IMR-90 (cell line): ENCODE results near the gene RND3. TPM values are rescaled to one million over a fixed set of nuclear protein-coding genes. Genes with fewer than 3 reads are reported as not detected.

Source experiments
- ATAC-seq: fragments of 200-7000 bp; cut with Tn5 transposase; 2 replicates; pipeline ENCODE4 v1.9.1; 2020; ENCODE audit warnings: low read depth, mild to moderate bottlenecking, moderate library complexity
- BruUV-seq: library from RNA; stranded (reverse); fragments of 400-500 nt; replicated peaks from 2 replicates; lab custom pipeline; 2021; lab: Mats Ljungman, UMichigan
- CTCF ChIA-PET: fragments of 300-600 bp; formaldehyde crosslinking; extraction: SDS; loops from one replicate; lab custom pipeline; 2021; ENCODE audit warnings: antibody characterized with exemption; lab: Yijun Ruan, JAX
- POLR2A ChIA-PET: fragments of 300-600 bp; sonication (Branson Sonifier 250); formaldehyde crosslinking; loops from one replicate; lab custom pipeline; 2022; ENCODE audit warnings: antibody characterized with exemption; ENCODE audit not compliant: unreplicated experiment; lab: Charles Lee
- DNase-seq: peaks from one replicate; pipeline ENCODE4 v3.0.0; 2013
- H2AFZ ChIP-seq: replicated peaks from 2 replicates; pipeline ENCODE3; 2013; ENCODE audit warnings: low read length, mild to moderate bottlenecking; ENCODE audit not compliant: poor library complexity
- H2AK5ac ChIP-seq: 2 replicates; pipeline ENCODE4 v1.6.1; 2013; ENCODE audit warnings: low read depth, low read length, inconsistent platforms
- H2AK9ac ChIP-seq: replicated peaks from 2 replicates; pipeline ENCODE3; 2013; ENCODE audit warnings: mild to moderate bottlenecking, low read depth, low read length, moderate library complexity; ENCODE audit not compliant: poor library complexity
- H2BK120ac ChIP-seq: 2 replicates; pipeline ENCODE4 v1.6.1; 2013; ENCODE audit warnings: low read depth, low read length, inconsistent platforms
- H2BK15ac ChIP-seq: 3 replicates; pipeline ENCODE4 v1.6.1; 2013; ENCODE audit warnings: low read depth, low read length, inconsistent platforms
- H2BK20ac ChIP-seq: 2 replicates; pipeline ENCODE4 v1.6.1; 2013; ENCODE audit warnings: low read depth, mild to moderate bottlenecking, inconsistent platforms, low read length, moderate library complexity
- H2BK5ac ChIP-seq: 2 replicates; pipeline ENCODE4 v1.6.1; 2013; ENCODE audit warnings: mild to moderate bottlenecking, low read depth, low read length, inconsistent platforms; ENCODE audit not compliant: poor library complexity, severe bottlenecking
- H3K14ac ChIP-seq: replicated peaks from 2 replicates; pipeline ENCODE4 v1.6.1; 2013; ENCODE audit warnings: low read depth, low read length, inconsistent platforms
- H3K18ac ChIP-seq: 2 replicates; pipeline ENCODE4 v1.6.1; 2013; ENCODE audit warnings: low read depth, low read length, control low read depth
- H3K23ac ChIP-seq: 2 replicates; pipeline ENCODE4 v1.6.1; 2013; ENCODE audit warnings: low read depth, low read length, inconsistent platforms
- H3K27ac ChIP-seq: 2 replicates; pipeline ENCODE4 v1.5.1; 2013; ENCODE audit warnings: mild to moderate bottlenecking, control low read depth, low read length; ENCODE audit not compliant: insufficient read depth
- H3K27me3 ChIP-seq: 2 replicates; pipeline ENCODE4 v1.6.1; 2013; ENCODE audit warnings: low read length; ENCODE audit not compliant: control insufficient read depth, insufficient read depth
- H3K36me3 ChIP-seq: 2 replicates; pipeline ENCODE4 v1.6.1; 2013; ENCODE audit warnings: low read length, mixed read lengths; ENCODE audit not compliant: control insufficient read depth, insufficient read depth
- H3K4ac ChIP-seq: 2 replicates; pipeline ENCODE4 v1.6.1; 2013; ENCODE audit warnings: low read depth, low read length, inconsistent platforms
- H3K4me1 ChIP-seq: 2 replicates; pipeline ENCODE4 v1.6.1; 2013; ENCODE audit warnings: low read length, mixed read lengths; ENCODE audit not compliant: control insufficient read depth, insufficient read depth
- H3K4me2 ChIP-seq: 2 replicates; pipeline ENCODE4 v1.6.1; 2013; ENCODE audit warnings: low read depth, mild to moderate bottlenecking, control low read depth, low read length, moderate library complexity
- H3K4me3 ChIP-seq: 2 replicates; pipeline ENCODE4 v1.5.1; 2013; ENCODE audit warnings: low read depth, mild to moderate bottlenecking, control low read depth, low read length, moderate library complexity; ENCODE audit not compliant: insufficient read depth
- H3K56ac ChIP-seq: 2 replicates; pipeline ENCODE4 v1.6.1; 2013; ENCODE audit warnings: low read length, inconsistent platforms; ENCODE audit not compliant: insufficient read depth; ENCODE audit errors: extremely low read depth
- H3K79me1 ChIP-seq, 2 experiments: 2 replicates each; pipeline ENCODE4 v1.6.1; 2013; ENCODE audit warnings: low read length in 2 of 2, inconsistent platforms in 1 of 2, low read depth in 1 of 2
- H3K9ac ChIP-seq: 2 replicates; pipeline ENCODE4 v1.6.1; 2013; ENCODE audit warnings: low read depth, low read length, control low read depth
- H3K9me1 ChIP-seq: 2 replicates; pipeline ENCODE4 v1.6.1; 2013; ENCODE audit warnings: low read length, inconsistent platforms; ENCODE audit not compliant: insufficient read depth
- H3K9me3 ChIP-seq: 2 replicates; pipeline ENCODE4 v1.6.1; 2013; ENCODE audit warnings: low read length; ENCODE audit not compliant: control insufficient read depth, insufficient read depth
- H4K20me1 ChIP-seq: 2 replicates; pipeline ENCODE4 v1.6.1; 2013; ENCODE audit warnings: low read length, inconsistent platforms; ENCODE audit not compliant: insufficient read depth
- H4K5ac ChIP-seq: 2 replicates; pipeline ENCODE4 v1.6.1; 2013; ENCODE audit warnings: mild to moderate bottlenecking, low read depth, low read length, control low read depth
- H4K8ac ChIP-seq, 2 experiments: 2 replicates each; pipeline ENCODE4 v1.6.1; 2013; ENCODE audit warnings: low read depth in 2 of 2, low read length in 2 of 2, control low read depth in 1 of 2, inconsistent platforms in 1 of 2
- H4K91ac ChIP-seq: 2 replicates; pipeline ENCODE4 v1.6.1; 2013; ENCODE audit warnings: low read depth, low read length, inconsistent platforms; ENCODE audit not compliant: insufficient read depth
- BHLHE40 ChIP-seq: fragments of 150-350 bp; IDR thresholded peaks from 2 replicates; pipeline ENCODE4 v1.6.1; 2016; ENCODE audit warnings: mild to moderate bottlenecking, low read depth, low read length
- CHD1 ChIP-seq: IDR thresholded peaks from 2 replicates; pipeline ENCODE4 v1.6.1; 2012; ENCODE audit warnings: low read depth, low read length, improper control_type of control experiment
- WGBS, 2 experiments: methylation state at CpG; one replicate each; pipeline versions ENCODE4 v1.1.5 to v1.1.7; 2013; ENCODE audit warnings: missing lambda C conversion rate in 2 of 2; ENCODE audit not compliant: insufficient read length in 1 of 2; ENCODE audit errors: extremely low coverage in 2 of 2; 5-methylcytosine and 5-hydroxymethylcytosine counted together
- dilution Hi-C: fragments of 300-500 bp; cut with HindIII; formaldehyde crosslinking; loops from one replicate; pipeline ENCODE4 v1.14.3; 2018; ENCODE audit warnings: low sequenced_read_pairs; ENCODE audit not compliant: unreplicated experiment
- in situ Hi-C: fragments of 300-500 bp; cut with MboI; formaldehyde crosslinking; loops from 3 replicates; pipeline ENCODE4 v1.14.3; 2019; ENCODE audit warnings: low sequenced_read_pairs, inconsistent platforms, mixed read lengths
- intact Hi-C: fragments of 100-400 bp; cut with micrococcal nuclease; formaldehyde crosslinking; loops from 2 replicates; pipeline ENCODE4 v1.10.0; 2022
- polyA plus RNA-seq, 3 experiments: library from polyadenylated mRNA; depleted of rRNA; stranded (reverse); fragments of >200 nt; gene quantifications; 2 replicates each; pipeline ENCODE4 v1.2.3, GENCODE V29; 2012; ENCODE audit warnings: low replicate concordance in 1 of 3
- total RNA-seq: library from RNA; depleted of rRNA; stranded (reverse); fragments of >200 nt; gene quantifications from 2 replicates; pipeline ENCODE4 v1.2.3, GENCODE V29; 2012
- TF ChIP-seq, protein P1 (sequence below): fragments of 150-350 bp; IDR thresholded peaks from 2 replicates; pipeline ENCODE4 v1.6.1; 2016; ENCODE audit warnings: low read depth, mild to moderate bottlenecking, low read length, moderate library complexity, borderline replicate concordance

Gene RND3
- total and polyA plus RNA-seq, 2 of the 4 experiments (the other 2 are of a cell fraction) = 111 to 449 TPM

DNA sequence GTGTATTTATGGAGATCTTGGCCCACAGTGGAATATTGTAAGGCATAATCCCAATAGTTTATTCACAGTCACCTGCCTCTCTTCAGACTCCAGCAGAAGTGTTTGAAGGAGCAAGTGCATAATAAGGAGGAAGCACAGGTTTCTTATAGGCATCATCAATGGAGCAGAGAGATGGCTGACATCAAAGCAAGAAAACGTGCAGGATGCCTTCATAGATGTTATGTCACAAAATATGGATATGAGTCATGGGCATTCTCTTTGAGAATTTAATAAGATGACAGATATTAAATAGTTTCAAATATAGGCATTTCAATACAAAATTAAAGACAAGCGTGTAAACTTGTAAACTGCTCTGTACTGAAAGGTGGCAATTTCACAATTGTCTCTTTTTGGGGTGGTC lies 4.0 kb upstream of the RND3 start:
- H2BK15ac ChIP-seq = peak overlapping the region; percentile 75; the same call in 2 of the 3 replicates
- 60% methylated on average over 1 of the region's 2 CpGs; no CpG with 5 or more reads in 1 of the 2 experiments for WGBS, 2 experiments
- CTCF ChIA-PET = no interaction called here
- H3K27me3 ChIP-seq = no peaks in the 10 kb centered on the region
- DNase-seq (no peak), ATAC-seq (no peak)
- H3K79me1 ChIP-seq = peaks cover 34 to 45% of the 10 kb centered on the region in 2 experiments
- TF ChIP-seq BHLHE40 = peak; percentile 27; the same call in 1 of the 2 replicates
- no peak for TF ChIP-seq CHD1
- TF ChIP-seq, protein P1, sequence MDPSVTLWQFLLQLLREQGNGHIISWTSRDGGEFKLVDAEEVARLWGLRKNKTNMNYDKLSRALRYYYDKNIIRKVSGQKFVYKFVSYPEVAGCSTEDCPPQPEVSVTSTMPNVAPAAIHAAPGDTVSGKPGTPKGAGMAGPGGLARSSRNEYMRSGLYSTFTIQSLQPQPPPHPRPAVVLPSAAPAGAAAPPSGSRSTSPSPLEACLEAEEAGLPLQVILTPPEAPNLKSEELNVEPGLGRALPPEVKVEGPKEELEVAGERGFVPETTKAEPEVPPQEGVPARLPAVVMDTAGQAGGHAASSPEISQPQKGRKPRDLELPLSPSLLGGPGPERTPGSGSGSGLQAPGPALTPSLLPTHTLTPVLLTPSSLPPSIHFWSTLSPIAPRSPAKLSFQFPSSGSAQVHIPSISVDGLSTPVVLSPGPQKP = no peak
- peak overlapping the region; percentile 79 for H2AK5ac ChIP-seq
- H2BK5ac ChIP-seq = peak overlapping the region; percentile 61
- no TSS peak for BruUV-seq
- H3K14ac ChIP-seq = 0 out of 2 replicates have a peak overlapping the region, but pooled peaks have one; percentile 8
- no peak overlapping the region for H2AK9ac ChIP-seq
- H3K23ac ChIP-seq = no peak overlapping the region; the same call in 1 of the 2 replicates
- H3K36me3 ChIP-seq = peaks cover 5% of the 10 kb centered on the region
- intact Hi-C loops (loop anchor here (10.0 kb wide), 1 partner anchor 383 kb away; no protein-coding TSS in a partner anchor), in situ Hi-C loops (loop anchor here (5.0 to 10.0 kb wide), 2 partner anchors 101 to 543 kb away; no protein-coding TSS in a partner anchor), dilution Hi-C loops (no loop called here)
- POLR2A ChIA-PET = no interaction called here
- H3K9me3 ChIP-seq = no peaks in the 10 kb centered on the region
- H4K8ac ChIP-seq = 0 out of 4 replicates have a peak overlapping the region, but pooled peaks of 1 of the 2 experiments have one; percentile 14
- peaks cover 8% of the 10 kb centered on the region for H3K4me1 ChIP-seq
- H3K27ac ChIP-seq = no peak overlapping the region
- H2AFZ ChIP-seq = no peak overlapping the region
- no peak overlapping the region for H3K4me3 ChIP-seq
- no peak overlapping the region; the same call in 1 of the 2 replicates for H3K9ac ChIP-seq
- H2BK120ac ChIP-seq = peak overlapping the region; percentile 67
- H3K4me2 ChIP-seq = no peak overlapping the region
- peak overlapping the region; percentile 44; the same call in 1 of the 2 replicates for H3K4ac ChIP-seq
- peak overlapping the region; percentile 15; the same call in 1 of the 2 replicates for H3K18ac ChIP-seq
- H4K20me1 ChIP-seq = peaks cover 10% of the 10 kb centered on the region
- H4K91ac ChIP-seq = peak overlapping the region; percentile 38
- peak overlapping the region; percentile 76 for H2BK20ac ChIP-seq
- H3K9me1 ChIP-seq = peaks cover 7% of the 10 kb centered on the region
- H4K5ac ChIP-seq = no peak overlapping the region
- 0 out of 2 replicates have a peak overlapping the region, but pooled peaks have one; percentile 9 for H3K56ac ChIP-seq
